Measurements from ENCODE around the gene TRAPPC8. TPM values are rescaled to one million over a fixed set of nuclear protein-coding genes. Genes with fewer than 3 reads are reported as not detected.
A peak's percentile ranks its signal among the peaks of the same experiment; 100 is the strongest.
"Not testable (repeated sequence)": the region's sequence is repeated elsewhere in the genome, so short reads cannot be mapped to it uniquely, and the experiment has no call there.

TRAPPC8 gene
- total RNA-seq, 6 experiments from 2014 or later, result 25.7 to 37.3 (median 29.5) TPM

GRCh38 chr18:31835528-31836133 is 107.3 kb downstream of the TRAPPC8 start:
- H3K4me1 ChIP-seq, result peaks cover 0 to 6% (median 0%) of the 10 kb centered on the region in 4 donors
- WGBS (ENCODE audit: insufficient coverage, low coverage, low lambda C conversion rate, missing lambda C conversion rate), result 91% methylated on average over 3 of the region's 4 CpGs
- ATAC-seq, result no peak
- H3K27ac ChIP-seq, result no peak overlapping the region
- intact Hi-C loops (cut with DNase I), result no loop called here
- DNase-seq, result no peak
- no peaks in the 10 kb centered on the region for H3K27me3 ChIP-seq
- H3K36me3 ChIP-seq, result peaks cover 0 to 36% (median 16%) of the 10 kb centered on the region in 4 donors
- no peak overlapping the region for H3K4me3 ChIP-seq
- TF ChIP-seq POLR2A (IDR thresholded peaks at IDR 0.05) (no peak), CTCF (IDR thresholded peaks at IDR 0.05) (no peak)
- H3K9me3 ChIP-seq, result no peaks in the 10 kb centered on the region

GRCh38 chr18:31831903-31832302 is 111.0 kb downstream of the TRAPPC8 start:
- peak in 3 of 4 donors; percentile 39 to 51 (median 47) for ATAC-seq
- no peaks in the 10 kb centered on the region for H3K27me3 ChIP-seq
- no peak overlapping the region for H3K4me3 ChIP-seq
- H3K4me1 ChIP-seq, result peaks cover 0 to 7% (median 0%) of the 10 kb centered on the region in 4 donors
- no peaks in the 10 kb centered on the region for H3K9me3 ChIP-seq
- 15% methylated on average over 1 of the region's 1 CpG for WGBS (ENCODE audit: insufficient coverage, low coverage, low lambda C conversion rate, missing lambda C conversion rate)
- no peak overlapping the region for H3K27ac ChIP-seq
- intact Hi-C loops (cut with DNase I), result no loop called here
- no peak for DNase-seq
- TF ChIP-seq CTCF (IDR thresholded peaks at IDR 0.05) (no peak), POLR2A (IDR thresholded peaks at IDR 0.05) (no peak)
- peaks cover 0 to 14% (median 5%) of the 10 kb centered on the region in 4 donors for H3K36me3 ChIP-seq

- WGBS (ENCODE audit: insufficient coverage, low coverage, low lambda C conversion rate, missing lambda C conversion rate), result 38% methylated on average over 1 of the region's 3 CpGs
- TF ChIP-seq CTCF (IDR thresholded peaks at IDR 0.05), result no peak
- TF ChIP-seq POLR2A (IDR thresholded peaks at IDR 0.05), result no peak
Measured at GRCh38 chr18:31830686-31831085, 112.2 kb downstream of the TRAPPC8 start.

GRCh38 chr18:31828613-31829012 is 114.3 kb downstream of the TRAPPC8 start:
- 91% methylated on average over 4 of the region's 10 CpGs for WGBS (ENCODE audit: insufficient coverage, low coverage, low lambda C conversion rate, missing lambda C conversion rate)
- Histone ChIP-seq H3K4me1 (peaks cover 0 to 7% (median 0%) of the 10 kb centered on the region in 4 donors), H3K27me3 (no peaks in the 10 kb centered on the region), H3K9me3 (no peaks in the 10 kb centered on the region), H3K4me3 (no peak overlapping the region), H3K36me3 (peaks cover 0 to 4% (median 2%) of the 10 kb centered on the region in 4 donors), H3K27ac (no peak overlapping the region)
- intact Hi-C loops (cut with DNase I), result no loop called here
- TF ChIP-seq POLR2A (IDR thresholded peaks at IDR 0.05) (no peak), CTCF (IDR thresholded peaks at IDR 0.05) (no peak)
- DNase-seq (no peak), ATAC-seq (no peak)

More at GRCh38 chr18:31830686-31831085, 112.2 kb downstream of the TRAPPC8 start:
- no peak overlapping the region for H3K4me3 ChIP-seq
- H3K27me3 ChIP-seq, result no peaks in the 10 kb centered on the region
- no peaks in the 10 kb centered on the region for H3K9me3 ChIP-seq
- ATAC-seq, result peak; percentile 27 to 63 (median 42)
- H3K36me3 ChIP-seq, result peaks cover 0 to 6% (median 3%) of the 10 kb centered on the region in 4 donors
- DNase-seq, result no peak
- no peak overlapping the region for H3K27ac ChIP-seq
- H3K4me1 ChIP-seq, result peaks cover 0 to 7% (median 0%) of the 10 kb centered on the region in 4 donors
- intact Hi-C loops (cut with DNase I), result no loop called here

GRCh38 chr18:31826673-31827325 is 116.1 kb downstream of the TRAPPC8 start:
- H3K36me3 ChIP-seq; H3K27ac ChIP-seq; H3K4me3 ChIP-seq; H3K4me1 ChIP-seq; H3K9me3 ChIP-seq; H3K27me3 ChIP-seq; DNase-seq; ATAC-seq; intact Hi-C loops (cut with DNase I): not testable (repeated sequence)
- WGBS (ENCODE audit: insufficient coverage, low coverage, low lambda C conversion rate, missing lambda C conversion rate), result 96% methylated on average over 9 of the region's 10 CpGs
